AG04449 (cell line): ENCODE data around the gene MOGAT2.
A peak's percentile ranks its signal among the peaks of the same experiment; 100 is the strongest.
"Not testable (repeated sequence)": the region's sequence is repeated elsewhere in the genome, so short reads cannot be mapped to it uniquely, and the experiment has no call there.

Experiments
- CTCF ChIA-PET: fragments of 350-600 bp; formaldehyde crosslinking; extraction: SDS; loops from one replicate; lab custom pipeline; 2021; ENCODE audit warnings: antibody characterized with exemption; lab: Yijun Ruan, JAX
- POLR2A ChIA-PET: fragments of 400-600, 350-600 bp; formaldehyde crosslinking; extraction: SDS; loops from one replicate; lab custom pipeline; 2020; ENCODE audit warnings: antibody characterized with exemption, inconsistent platforms; lab: Yijun Ruan, JAX
- DNase-seq: peaks from one replicate; pipeline ENCODE4 v3.0.0-alpha.2; 2010; ENCODE audit warnings: low read depth, low spot score
- H3K4me3 ChIP-seq: 2 replicates; pipeline ENCODE4 v1.5.1; 2011; ENCODE audit warnings: low read depth, mild to moderate bottlenecking, control low read depth, low read length
- TF ChIP-seq, protein P1 (sequence below): IDR thresholded peaks from one replicate; pipeline ENCODE4 v1.5.1; 2011; ENCODE audit warnings: mild to moderate bottlenecking, moderate library complexity, low read length, control low read depth, inconsistent platforms; ENCODE audit not compliant: insufficient read depth; ENCODE audit errors: missing control alignments

The MOGAT2 gene

DNA sequence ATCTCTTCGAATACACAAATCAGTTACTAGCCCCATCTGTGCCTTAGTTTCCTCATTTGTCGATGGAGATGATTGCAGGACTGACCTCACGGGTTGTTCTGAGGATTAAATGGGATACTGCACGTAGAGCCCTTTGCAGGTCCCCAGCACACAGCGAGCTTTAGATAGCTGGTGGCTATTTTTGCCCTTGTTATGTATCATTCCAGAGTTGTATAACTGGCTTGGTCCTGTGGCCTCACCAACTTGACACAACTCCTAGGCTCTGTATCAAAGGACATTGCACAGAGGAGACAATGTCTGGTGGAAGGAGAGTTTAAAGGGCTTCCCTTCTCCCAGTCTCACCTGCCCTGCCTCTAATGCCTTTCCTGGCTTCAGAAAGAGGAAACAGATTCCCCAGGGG lies 28.2 kb downstream of the MOGAT2 start:
- TF ChIP-seq, protein P1, sequence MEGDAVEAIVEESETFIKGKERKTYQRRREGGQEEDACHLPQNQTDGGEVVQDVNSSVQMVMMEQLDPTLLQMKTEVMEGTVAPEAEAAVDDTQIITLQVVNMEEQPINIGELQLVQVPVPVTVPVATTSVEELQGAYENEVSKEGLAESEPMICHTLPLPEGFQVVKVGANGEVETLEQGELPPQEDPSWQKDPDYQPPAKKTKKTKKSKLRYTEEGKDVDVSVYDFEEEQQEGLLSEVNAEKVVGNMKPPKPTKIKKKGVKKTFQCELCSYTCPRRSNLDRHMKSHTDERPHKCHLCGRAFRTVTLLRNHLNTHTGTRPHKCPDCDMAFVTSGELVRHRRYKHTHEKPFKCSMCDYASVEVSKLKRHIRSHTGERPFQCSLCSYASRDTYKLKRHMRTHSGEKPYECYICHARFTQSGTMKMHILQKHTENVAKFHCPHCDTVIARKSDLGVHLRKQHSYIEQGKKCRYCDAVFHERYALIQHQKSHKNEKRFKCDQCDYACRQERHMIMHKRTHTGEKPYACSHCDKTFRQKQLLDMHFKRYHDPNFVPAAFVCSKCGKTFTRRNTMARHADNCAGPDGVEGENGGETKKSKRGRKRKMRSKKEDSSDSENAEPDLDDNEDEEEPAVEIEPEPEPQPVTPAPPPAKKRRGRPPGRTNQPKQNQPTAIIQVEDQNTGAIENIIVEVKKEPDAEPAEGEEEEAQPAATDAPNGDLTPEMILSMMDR, result no peak
- CTCF ChIA-PET, result interaction anchor here (0.8 kb wide), 1 partner anchor 19 kb away, joined by 3 read pairs; no protein-coding TSS in a partner anchor
- H3K4me3 ChIP-seq, result no peak overlapping the region
- no peak for DNase-seq
- POLR2A ChIA-PET, result no interaction called here

DNA sequence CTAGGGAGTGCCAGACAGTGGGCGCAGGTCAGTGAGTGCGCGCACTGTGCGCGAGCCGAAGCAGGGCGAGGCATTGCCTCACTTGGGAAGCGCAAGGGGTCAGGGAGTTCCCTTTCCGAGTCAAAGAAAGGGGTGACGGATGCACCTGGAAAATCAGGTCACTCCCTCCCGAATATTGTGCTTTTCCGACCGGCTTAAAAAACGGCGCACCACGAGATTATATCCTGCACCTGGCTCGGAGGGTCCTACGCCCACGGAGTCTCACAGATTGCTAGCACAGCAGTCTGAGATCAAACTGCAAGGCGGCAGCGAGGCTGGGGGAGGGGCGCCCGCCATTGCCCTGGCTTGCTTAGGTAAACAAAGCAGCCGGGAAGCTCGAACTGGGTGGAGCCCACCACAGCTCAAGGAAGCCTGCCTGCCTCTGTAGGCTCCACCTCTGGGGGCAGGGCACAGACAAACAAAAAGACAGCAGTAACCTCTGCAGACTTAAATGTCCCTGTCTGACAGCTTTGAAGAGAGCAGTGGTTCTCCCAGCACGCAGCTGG lies 31.2 kb downstream of the MOGAT2 start:
- CTCF ChIA-PET, DNase-seq, POLR2A ChIA-PET, H3K4me3 ChIP-seq: not testable (repeated sequence)

DNA sequence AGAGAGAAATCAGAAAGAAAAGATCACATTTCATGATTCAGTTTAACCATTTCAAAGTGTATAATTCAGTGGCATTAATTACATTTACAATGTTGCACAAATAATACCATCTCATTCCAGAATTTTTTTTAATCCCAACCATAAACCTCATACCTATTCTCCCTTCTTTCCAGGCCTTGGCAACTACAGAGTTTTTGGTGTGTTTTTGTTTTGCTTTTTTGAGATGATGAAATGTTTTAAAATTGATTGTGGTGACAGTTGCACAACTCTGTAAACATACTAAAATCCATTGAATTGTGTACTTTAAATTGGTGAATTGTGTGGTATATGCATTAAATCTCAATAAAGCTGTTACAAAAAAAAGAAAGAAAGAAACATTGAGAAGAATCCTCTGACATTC lies 37.3 kb downstream of the MOGAT2 start:
- CTCF ChIA-PET, H3K4me3 ChIP-seq, DNase-seq, POLR2A ChIA-PET: not testable (repeated sequence)

DNA sequence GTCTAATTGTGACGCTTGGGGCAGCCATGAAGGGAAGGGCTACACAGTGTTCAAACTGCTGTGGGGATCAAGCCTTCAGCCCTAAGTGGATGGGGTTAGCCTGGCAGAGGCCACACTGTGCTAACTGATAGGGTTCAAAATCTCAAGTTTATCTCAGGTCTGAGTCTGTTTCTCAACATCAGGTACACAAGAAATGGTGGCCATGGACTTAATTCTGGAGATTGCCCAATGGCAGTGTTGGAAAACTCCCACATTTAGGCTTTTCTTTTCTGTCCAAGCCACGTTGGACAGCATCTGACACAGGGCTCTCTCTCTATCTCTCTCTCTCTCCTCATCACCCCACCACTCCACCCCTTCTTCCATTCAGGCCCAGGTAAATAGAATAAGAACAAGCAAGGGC lies 40.0 kb downstream of the MOGAT2 start:
- no peak overlapping the region for H3K4me3 ChIP-seq
- POLR2A ChIA-PET, result no interaction called here
- TF ChIP-seq, protein P1, result no peak
- CTCF ChIA-PET, result no interaction called here
- DNase-seq, result no peak

DNA sequence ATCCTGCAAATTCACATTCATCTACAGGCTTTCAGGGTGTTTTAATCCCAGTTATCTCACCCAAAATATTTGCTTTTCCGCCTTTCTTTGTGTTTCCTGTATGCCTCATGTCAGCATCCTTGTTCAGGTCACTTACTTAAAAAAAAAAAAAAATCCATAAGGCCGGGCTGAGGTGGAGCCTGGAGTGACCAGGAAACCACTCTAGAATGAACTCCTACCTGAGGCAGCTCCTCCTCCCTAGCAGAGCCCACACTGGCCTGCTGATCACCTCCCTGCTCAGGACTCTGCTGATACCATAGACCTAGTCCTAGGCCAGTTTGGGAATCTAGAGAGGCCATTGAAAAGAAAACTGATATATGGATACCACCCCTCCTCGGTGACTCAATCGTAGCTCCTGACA lies 42.2 kb downstream of the MOGAT2 start:
- no peak for DNase-seq
- ChIA-PET POLR2A (no interaction called here), CTCF (interaction anchor here (0.6 to 1.3 kb wide), 2 partner anchors 19 to 23 kb away, joined by 3 read pairs; no protein-coding TSS in a partner anchor)
- TF ChIP-seq, protein P1, result no peak
- no peak overlapping the region for H3K4me3 ChIP-seq

DNA sequence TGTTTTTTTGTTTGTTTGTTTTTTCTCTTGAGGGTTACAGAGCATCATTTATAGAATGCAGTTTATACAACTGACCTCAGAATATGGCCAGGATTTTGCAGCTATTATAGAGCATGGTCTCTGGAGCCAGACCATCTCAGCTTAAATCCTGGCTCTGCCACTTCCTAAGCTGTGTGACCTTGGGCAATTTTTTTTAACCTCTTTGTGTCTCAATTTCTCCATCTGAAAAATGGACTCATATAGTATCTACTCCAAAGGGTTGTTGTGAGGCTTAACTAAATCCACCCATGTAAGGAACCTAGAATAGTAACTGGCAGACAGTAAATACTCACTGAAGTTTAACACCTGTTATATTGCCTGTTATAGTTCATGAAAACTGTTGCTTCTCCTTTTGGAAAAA lies 42.6 kb downstream of the MOGAT2 start:
- ChIA-PET POLR2A (no interaction called here), CTCF (interaction anchor here (1.3 kb wide), 1 partner anchor 19 kb away, joined by 3 read pairs; no protein-coding TSS in a partner anchor)
- TF ChIP-seq, protein P1, result no peak

DNA sequence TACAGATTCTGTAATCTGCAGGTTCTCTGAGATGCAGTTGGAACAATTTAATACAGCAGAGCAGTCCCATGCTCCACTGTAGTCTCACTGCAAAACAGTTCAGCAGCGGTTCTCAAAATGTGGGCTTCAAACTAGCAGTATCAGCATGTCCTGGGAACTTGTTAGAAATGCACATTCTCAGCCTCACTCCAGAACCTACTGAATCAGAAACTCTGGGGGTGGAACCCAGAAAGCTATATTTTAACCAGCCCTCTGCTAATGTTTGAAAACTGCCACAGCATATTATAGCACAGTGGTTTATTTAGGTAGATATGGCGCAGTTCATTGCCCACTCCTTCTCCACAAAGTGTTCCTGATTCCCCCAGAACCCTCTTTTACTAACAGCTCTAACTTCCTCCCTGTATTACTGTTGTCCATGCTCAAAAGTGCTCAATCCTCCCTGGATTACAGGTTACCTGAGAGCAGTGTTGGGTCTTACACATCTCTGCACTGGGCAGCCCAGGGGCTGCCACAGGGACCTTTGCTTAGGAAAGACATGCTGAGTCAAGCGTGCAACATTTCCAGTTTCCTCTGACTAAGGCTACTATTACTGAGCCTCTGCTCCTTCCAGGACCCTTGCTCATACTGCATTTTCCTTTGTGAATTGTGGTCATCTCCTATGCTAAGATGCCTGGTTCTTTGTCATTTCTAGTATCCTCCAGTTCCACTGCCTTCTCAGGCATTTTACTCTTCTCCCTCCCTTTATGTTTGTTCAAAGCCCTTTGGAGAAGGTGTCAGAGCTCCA lies 43.3 kb downstream of the MOGAT2 start:
- POLR2A ChIA-PET, result no interaction called here
- TF ChIP-seq, protein P1, result no peak
- H3K4me3 ChIP-seq, result no peak overlapping the region
- CTCF ChIA-PET, result interaction anchor here (1.3 kb wide), 1 partner anchor 20 kb away, joined by 3 read pairs; no protein-coding TSS in a partner anchor
- peak; percentile 10 for DNase-seq

More for the DNA sequence above, 42.6 kb downstream of the MOGAT2 start:
- DNase-seq, result no peak
- H3K4me3 ChIP-seq, result no peak overlapping the region
